HL-60/S4 treated with phorbol 12-myristate 13-acetate at 8.2 ng/mL for 4 days and 3 days (cell line): Measurements from ENCODE around the gene CISTR.
"Not testable (repeated sequence)": the region's sequence is repeated elsewhere in the genome, so short reads cannot be mapped to it uniquely, and the experiment has no call there.

Source experiments
- in situ Hi-C: fragments of 300-500 bp; cut with MboI; formaldehyde crosslinking; loops from 2 replicates; pipeline ENCODE4 v1.15.0; 2022; ENCODE audit warnings: low sequenced_read_pairs

Gene CISTR

DNA sequence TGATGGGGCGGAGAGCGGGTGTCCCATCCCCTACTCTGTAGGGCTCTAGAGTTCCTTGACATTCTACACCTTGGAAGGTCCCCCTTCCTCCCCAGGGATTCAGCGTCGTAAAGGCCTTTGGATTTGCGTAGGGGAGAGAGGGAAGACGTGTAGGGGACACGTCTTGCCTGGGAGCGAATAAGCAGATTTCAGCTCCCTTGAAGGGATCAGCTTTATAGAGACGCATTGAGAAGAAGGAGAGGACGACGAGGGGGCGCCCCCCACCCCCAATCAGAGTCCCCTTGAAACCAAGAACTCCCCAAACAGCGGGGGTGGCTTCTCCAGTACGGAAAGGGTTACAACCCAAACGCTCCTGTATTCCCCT is 24.9 kb downstream of the CISTR start:
- in situ Hi-C loops = no loop called here

DNA sequence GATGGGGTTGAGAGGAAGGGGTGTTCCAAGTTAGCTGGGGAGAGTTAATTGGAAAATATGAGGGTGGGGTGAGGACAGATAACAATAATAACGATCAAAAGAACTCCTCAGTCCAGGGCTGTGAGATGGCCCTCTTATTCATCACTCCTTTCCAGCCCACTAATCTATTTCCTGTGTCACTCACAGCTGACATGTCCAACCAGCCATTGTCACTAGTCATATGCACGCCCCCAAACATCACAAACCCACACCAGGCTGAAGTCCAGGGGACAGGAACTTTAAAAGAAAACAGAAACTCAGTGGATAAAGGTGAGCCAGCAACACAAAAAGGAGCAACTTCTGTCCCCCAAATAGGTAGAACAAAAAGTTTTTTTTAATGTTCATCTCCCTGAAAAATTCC is 25.4 kb downstream of the CISTR start:
- in situ Hi-C loops = no loop called here

DNA sequence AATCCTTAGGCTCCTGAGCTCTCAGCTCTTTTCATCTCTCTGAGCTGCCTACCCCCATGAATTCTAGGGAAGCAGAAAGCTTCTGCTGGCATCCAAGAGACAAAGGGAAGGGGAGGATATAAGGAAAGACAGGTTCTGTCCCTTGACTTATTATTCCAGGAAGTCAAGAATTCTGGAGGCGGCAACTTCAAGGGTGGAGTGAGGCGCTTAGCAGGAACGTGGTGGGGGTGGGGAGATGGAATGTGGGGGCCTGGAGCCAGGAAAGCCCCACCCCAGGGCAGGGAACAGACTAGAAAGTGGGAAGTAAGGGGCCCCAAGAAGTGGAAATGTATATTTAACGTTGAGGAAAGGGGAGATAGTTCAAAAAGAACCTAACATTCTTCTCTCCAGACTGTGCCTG is 26.0 kb downstream of the CISTR start:
- in situ Hi-C loops = no loop called here

DNA sequence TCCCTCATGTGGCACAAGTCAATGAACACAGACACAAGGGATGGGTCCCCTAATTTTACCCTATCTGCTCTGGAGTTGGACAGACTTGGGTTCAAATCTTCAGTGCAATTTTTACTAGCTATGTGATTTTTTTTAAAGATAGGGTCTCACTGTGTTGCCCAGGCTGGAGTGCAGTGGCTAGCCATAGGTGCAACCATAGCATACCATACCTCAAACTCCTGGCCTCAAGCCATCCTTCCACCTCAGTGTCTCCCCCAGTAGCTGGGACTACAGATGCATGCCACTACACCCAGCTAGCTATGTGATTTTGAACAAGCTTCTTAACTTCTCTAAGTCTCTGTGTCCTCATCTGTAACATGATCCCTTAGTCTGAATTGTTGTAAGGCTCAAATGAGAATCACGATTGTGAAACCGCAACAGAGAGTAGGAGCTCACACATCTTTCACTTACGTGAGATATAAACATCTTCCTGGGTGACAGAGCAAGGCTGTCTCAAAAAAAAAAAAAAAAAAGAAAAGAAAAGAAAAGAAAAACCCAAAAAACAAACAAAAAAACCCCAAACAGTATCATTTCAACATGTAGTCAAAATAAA is 29.2 kb downstream of the CISTR start:
- in situ Hi-C loops = no loop called here

DNA sequence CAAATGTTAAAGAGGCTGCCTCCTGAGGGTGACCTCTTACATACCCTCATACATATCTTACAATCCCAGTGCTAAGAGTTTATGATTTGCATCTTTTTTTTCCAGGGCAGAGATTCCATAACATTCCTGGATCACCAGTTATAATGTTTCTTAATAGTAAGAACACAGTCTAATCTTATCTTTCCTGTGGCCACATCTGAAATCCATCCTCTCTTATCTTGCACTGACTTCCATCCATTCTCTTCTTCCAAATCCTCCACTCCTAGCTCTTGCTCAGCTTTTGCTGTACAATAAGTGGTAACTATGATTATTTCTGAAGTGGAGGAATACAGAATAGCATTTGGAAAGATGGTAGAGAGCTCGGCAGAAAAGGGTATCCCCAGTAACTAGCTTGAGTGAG is 30.8 kb downstream of the CISTR start:
- in situ Hi-C loops = no loop called here

DNA sequence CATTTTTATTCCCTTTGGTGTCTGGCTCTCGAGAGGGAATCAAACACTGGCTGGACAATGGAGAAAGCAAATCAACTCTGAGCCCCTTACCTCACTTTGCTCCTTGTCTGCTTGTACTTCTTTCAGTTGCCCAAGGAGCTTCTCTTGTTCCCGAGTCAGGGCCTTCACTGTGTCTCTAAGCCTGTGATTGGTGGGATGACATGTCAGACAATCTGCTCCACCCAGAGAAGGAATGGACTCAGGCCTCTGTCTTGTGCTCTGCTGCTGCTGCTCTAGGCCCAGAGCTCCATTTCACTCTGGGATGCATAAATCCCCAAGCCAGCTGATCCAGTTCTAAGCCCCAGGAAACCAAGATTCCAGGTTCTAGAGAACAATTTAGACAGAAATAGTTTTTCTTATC is 32.1 kb downstream of the CISTR start:
- in situ Hi-C loops = no loop called here

DNA sequence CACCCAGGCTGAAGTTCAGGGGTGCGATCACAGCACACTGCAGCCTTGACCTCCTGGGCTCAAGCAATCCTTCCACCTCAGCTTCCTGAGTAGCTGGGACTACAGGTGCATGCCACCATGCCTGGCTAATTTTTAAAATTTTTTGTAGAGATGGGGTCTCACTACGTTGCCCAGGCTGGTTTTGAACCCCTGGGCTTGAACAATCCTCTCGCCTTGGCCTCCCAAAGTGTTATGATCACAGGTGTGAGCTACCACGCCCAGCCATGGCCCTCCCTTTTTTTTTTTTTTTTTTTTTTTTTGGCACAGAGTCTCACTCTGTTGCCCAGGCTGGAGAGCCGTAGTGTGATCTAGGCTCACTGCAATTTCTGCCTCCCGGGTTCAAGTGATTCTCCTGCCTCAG is 33.2 kb downstream of the CISTR start:
- in situ Hi-C loops = not testable (repeated sequence)

DNA sequence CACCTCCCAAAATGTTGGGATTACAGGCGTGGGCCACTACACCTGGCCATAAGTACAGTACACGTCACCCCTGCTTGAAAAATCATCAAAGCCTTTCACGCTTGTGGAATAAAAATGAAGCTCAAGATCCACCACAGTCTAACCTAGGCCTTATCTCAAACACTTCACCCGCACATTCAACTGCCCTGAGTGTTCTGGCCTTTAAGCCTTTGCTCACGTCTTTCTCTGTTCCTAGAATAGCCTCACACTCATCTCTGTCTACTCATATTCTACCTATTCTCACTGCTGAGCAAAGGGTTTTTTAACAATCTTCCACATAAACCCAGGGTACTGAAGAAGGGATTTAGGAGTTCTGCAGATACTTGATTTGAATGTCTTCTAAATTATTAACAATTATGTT is 34.5 kb downstream of the CISTR start:
- in situ Hi-C loops = no loop called here

DNA sequence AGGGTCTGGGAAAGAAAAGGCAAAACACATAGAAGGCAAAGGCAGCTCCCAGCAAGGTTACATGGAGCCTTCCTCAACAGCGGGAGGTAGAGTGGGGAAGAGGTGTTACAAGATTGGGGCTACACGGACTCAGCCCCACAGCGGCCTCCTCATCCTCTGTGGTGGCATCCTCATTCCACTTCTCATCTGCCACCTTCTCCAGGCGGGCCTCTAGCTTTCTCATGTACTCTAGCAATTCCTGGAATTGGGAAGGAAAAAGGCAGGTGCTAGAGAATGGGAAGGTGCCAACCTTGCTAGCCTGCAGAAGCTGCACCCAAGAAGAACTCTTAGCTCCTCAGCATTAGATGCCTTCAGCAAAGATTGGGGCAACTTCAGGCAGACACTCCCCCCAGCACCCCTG is 37.8 kb downstream of the CISTR start:
- in situ Hi-C loops = no loop called here

DNA sequence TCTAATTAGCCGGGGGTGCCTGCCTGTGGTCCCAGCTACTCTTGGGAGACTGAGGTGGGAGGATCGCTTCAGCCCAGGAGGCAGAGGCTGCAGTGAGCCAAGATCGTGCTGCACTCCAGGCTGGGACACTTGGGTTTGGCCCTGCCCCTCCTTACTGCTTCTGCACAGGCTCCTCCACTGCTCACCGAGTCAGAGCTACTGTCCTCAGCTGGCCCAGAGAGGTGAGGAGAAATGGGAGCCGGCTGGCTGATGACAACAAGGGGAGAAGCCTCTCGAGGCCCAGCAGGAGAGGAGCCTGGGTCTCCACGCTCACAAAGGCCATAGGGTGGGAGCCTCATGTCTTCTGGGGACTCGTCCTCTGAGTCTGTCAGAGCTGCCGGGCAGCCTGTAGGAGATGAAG is 38.3 kb downstream of the CISTR start:
- in situ Hi-C loops = no loop called here

DNA sequence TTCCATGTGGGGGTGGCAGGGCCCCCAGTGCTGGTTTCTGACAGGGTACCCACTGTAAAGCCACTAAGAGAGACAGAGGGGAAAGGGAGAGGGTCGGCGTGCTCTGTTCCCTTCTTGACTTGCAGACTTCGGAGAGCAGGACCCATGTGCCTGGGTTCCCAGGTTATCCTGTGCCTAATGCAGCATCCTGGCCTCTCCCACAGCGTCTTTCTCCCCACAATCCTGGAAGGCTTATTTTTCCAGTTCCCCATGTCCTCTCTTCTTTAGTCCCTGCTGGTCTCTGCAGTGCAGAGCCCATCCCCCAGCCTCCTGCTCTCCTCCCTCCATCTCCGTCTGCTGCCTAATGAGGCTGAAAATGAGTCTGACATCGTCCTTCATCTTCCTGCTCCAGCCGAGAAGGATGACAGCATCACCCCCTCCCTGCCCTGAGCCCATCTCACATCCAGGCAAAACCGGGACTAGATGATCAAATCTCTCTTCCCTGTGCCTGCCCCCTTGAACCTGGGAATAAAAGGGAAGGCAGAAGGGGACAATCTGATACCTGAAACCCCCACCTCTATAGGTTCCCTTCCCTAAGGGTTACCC is 39.6 kb downstream of the CISTR start:
- in situ Hi-C loops = no loop called here

DNA sequence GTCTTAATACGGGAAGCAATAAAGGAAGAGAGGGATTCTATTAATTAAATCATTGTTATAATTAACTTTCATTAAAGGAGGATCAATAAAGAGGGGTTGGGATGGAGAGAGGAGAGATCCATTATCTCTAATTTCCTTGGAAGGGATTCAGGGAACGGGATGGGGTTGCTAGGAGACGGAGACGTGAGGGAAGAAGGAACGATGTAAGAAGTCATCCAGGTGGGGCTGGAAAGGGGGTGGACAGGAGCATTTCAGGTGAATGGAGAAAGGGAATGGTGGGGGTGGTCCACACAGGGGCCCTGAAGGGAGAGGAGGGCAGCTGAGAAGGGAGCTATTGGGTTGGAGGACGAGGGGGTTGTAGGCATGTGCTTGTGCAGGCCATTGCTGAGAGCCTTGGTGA is 41.7 kb downstream of the CISTR start:
- in situ Hi-C loops = no loop called here

DNA sequence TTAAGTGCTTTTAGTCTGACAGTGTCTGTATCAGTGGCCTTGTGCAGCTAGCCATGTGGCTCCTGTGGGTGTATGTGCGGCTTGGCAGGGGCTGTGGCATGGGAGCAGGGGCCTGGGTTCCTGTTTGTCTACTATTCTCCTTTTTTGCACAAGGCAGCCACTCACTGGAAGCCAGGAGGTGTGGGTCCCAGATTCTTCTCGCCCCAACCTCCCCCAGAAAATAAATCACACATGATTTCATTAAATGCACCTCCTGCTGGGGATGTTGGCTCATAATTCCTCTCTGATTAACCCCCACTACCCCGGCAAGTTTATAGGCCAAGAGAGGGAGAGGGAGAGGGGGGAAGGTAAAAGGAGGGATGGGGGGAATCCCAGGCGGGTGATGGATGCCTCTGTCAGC is 42.1 kb downstream of the CISTR start:
- in situ Hi-C loops = no loop called here

DNA sequence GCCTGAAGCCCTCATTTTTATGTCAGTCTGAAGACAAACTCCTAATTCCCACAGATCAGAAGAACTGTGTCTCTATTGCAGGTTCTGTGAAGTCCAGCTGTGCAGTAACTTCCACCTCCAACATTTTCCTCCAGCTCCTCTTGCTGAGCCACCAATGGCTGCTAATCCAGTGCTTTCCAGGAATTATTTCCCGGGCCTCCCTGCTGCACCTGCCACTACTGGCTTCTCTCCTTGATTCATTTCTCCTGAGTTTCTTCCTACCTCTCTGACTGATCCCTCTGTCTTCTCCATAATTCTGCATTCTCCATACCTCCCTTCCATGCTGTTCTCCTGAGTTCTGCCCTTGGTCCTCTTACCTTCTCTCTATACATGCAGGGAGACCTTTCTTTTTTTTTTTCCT is 45.7 kb downstream of the CISTR start:
- in situ Hi-C loops = no loop called here

DNA sequence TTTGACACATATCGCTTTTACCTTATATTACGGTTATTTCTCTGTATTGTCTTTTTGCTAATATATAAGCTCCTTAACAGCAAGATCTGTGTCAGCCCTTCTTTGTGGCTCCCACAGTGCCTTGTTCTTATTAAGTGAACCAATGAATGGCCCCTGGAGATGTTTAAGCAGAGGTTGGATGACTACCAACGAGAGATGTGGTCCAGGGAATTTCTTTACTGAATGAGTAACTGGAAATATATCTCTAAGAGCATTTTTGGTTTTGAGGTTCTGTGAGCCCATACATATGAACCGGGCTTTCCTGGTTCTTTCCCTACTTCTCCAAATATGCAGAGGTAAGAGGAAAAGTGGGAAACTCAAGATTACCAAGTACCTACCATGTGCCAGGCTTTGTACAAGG is 48.0 kb downstream of the CISTR start:
- in situ Hi-C loops = no loop called here

DNA sequence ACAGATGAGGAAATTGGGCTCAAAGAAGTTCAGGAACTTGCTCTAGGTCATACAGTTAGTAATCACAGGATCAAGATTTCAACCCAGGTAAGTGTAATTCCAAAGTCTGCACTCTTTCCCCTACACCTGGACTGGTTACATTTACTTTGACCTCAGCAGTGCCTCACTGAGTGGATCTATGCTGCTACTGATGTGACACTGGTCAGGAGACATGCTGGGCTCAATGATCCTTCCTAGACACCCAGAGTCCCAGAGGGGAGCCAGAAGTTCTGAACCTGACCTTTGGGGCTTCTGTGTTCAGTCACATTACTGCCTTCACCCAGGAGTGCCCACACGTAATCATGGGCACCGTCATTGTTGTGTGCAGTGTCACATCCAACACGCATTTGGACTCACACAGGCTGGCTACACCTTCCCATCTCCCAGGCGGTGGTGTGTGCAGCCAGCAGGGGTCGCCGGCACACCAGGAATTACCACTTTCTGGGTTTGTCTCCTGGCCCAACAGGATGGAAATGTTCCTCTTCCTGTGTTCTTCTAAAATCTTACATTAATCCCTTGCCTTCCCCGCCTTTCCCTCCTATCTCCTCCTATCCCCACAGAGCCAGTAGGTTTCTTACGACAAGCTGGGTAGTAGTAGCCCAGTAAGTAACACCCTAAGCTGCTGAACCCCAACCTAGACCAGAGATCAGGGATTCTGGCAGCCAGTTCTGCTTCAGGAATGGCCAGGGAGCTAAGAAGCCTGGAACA is 50.1 kb downstream of the CISTR start:
- in situ Hi-C loops = no loop called here

DNA sequence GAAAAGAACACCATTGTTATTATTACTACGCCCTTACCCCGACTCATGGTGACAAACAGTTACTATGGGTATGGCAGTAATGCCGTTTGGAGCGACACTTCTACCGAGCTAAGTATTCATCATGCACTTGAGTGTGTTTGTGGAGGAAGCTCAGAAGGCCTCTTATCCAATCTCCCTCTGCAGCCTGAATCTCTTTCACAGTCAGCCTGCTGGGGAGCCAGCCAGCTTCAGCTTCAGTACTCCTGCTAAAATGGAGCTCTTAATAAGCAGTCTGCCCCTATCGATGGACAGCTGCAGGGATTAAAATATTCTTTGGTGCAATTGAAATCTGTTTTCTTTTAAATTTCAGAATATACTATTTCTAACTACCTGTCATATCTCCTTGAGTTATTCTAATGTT is 51.2 kb downstream of the CISTR start:
- in situ Hi-C loops = no loop called here

DNA sequence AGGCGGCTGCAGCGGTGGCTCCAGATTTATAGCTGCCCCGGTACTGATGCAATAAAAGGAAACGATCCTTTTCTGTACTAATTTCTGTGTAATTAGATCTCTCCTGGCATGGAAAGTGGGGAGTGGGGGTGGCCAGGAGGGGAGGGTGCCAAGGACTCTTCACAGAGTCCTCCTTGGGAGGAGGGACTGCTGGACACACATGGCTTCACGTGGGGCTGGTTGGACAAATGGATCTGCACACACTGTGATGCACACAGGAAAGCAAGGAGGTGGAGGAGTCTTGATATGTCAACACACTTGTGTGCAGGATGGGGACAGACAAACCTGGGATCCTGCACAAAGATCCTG is 52.1 kb downstream of the CISTR start:
- in situ Hi-C loops = loop anchor here (10.0 kb wide), 1 partner anchor 45 kb away; no protein-coding TSS in a partner anchor

DNA sequence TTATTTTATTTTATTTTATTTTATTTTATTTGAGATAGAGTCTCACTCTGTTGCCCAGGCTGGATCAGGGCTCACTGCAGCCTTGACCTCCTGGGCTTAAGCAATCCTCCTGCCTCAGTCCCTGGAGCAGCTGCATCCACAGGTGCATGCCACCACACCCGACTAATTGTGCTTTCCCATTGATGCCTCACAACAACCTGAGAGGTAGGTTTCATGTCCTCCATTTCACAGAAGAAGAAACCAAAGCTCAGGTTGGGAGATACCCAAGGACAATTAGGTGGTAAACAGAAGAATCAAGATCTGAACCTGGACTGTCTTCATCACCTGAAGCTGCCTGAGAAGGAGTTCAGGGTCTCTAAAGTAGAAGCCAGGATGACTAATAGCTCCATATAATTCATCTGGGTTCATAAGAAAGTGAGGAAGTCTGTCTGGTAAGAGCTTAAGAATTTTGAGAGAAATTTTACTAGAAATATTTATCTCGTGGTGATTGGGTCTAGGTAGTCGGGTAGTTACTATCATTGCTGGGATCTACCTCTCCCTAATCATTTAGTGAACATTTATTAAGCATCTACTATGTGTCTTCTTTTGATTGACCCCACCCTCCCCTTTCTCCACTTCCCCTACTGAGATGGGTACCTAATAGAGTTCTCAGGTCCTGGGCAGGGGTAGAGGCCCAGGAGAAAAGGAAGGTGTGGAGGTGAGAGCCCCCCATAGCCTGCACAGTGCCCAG is 52.7 kb downstream of the CISTR start:
- in situ Hi-C loops = loop anchor here (10.0 kb wide), 1 partner anchor 46 kb away; no protein-coding TSS in a partner anchor

DNA sequence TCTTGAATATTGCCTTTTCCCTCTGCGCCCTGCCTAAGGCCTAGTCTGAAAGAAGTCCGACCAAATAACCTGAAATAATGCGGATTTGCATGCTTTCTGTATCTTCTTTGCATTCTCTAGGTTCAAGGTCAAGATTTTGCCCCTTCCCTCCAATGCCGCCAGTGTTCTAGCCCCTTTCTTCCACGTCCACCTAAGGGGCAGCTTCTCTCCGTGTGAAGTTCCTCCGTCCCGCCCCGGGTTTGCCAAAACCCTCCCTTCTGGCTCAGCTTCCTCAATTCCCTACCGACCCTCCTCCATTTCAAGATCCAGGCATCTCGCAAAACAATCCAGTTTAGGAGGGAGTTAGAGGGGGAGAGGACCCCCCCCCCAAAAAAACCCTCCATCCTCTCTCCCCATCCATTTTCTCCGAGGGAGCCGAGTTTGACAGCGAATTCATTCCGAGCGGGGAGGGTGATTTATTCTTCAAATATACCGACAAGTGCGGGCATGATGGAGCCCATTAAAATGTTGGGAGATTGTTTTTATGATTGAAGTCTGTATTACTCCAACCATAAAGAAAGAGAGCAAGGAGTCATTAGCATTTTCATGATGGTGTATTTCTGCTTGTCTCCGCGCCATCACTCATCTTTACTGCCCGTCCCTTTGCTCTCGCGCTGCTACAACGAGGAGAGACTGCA is 55.0 kb downstream of the CISTR start:
- in situ Hi-C loops = loop anchor here (10.0 kb wide), 1 partner anchor 48 kb away; no protein-coding TSS in a partner anchor
